ENCODE measurements around the gene ST3GAL3. TPM values are rescaled to one million over a fixed set of nuclear protein-coding genes. Genes with fewer than 3 reads are reported as not detected.

The ST3GAL3 gene
- total RNA-seq, 1 donor: 16.8 TPM

DNA sequence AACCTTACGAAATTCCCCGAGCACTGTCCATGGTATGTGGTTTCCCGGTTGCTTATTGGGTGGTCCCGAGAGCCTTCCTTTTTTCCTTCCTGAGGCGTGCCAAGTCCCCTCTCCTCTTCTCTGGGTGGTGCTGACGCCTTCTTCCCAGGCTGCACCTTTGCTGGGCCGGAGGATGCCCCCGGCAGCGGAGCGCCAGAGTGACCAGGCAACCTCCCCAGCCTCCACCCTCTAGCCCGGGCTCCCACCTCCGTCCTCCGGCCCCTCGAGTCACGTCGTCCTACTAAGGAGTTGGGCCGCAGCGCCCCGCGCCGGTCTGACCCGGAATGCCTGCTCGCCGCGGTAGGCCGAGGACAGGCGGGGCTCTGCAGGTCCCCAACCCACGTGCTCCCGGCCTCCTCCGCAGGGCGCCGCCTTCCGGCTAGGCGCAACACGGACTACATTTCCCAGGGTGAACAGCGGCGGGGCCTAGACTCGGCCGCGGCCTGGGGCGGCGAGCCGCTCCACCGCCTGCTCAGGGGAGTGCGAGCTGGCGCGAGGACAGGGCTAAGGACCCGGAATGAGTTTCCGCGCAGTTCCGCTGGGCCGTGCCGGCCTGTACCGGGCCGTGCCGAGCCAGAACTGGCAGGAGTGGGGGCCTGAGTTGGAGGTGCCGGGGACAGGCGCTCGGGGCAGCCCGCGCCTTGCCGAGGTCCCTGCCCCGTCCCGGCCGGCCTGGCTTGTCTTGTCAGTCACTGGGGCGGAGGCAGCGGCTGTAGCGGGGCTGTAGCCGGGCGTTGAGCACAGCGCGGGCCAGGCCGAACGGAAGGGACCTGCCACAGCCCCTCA lies 239.1 kb downstream of the ST3GAL3 start, which contains the start of gene IPO13:
Gene IPO13, plus strand, starts transcription at position 715 of the 825 bp plus-strand sequence. CDS start 651 bp downstream, outside the sequence.
- TF ChIP-seq, protein P1, sequence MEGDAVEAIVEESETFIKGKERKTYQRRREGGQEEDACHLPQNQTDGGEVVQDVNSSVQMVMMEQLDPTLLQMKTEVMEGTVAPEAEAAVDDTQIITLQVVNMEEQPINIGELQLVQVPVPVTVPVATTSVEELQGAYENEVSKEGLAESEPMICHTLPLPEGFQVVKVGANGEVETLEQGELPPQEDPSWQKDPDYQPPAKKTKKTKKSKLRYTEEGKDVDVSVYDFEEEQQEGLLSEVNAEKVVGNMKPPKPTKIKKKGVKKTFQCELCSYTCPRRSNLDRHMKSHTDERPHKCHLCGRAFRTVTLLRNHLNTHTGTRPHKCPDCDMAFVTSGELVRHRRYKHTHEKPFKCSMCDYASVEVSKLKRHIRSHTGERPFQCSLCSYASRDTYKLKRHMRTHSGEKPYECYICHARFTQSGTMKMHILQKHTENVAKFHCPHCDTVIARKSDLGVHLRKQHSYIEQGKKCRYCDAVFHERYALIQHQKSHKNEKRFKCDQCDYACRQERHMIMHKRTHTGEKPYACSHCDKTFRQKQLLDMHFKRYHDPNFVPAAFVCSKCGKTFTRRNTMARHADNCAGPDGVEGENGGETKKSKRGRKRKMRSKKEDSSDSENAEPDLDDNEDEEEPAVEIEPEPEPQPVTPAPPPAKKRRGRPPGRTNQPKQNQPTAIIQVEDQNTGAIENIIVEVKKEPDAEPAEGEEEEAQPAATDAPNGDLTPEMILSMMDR (IDR thresholded peaks at IDR 0.05; ENCODE audit: insufficient read depth, low read depth, low read length): peak; percentile 56
- peak; percentile 96 for DNase-seq (ENCODE audit: low read depth)

GRCh38 chr1:43947061-43947873 lies 239.9 kb downstream of the ST3GAL3 start:
- TF ChIP-seq, protein P1 (IDR thresholded peaks at IDR 0.05; ENCODE audit: insufficient read depth, low read depth, low read length): no peak
- H3K4me3 ChIP-seq (ENCODE audit: low read depth, low read length): peak overlapping the region; percentile 82
- no peak for DNase-seq (ENCODE audit: low read depth)

More for the DNA sequence above, 239.1 kb downstream of the ST3GAL3 start, which contains the start of gene IPO13:
- peak within 1 kb of the TSS; percentile 82 for H3K4me3 ChIP-seq (ENCODE audit: low read depth, low read length)

- no peak for DNase-seq (ENCODE audit: low read depth)
- TF ChIP-seq, protein P1 (IDR thresholded peaks at IDR 0.05; ENCODE audit: insufficient read depth, low read depth, low read length): no peak
Observed at GRCh38 chr1:43947874-43948437, 240.6 kb downstream of the ST3GAL3 start.

DNA sequence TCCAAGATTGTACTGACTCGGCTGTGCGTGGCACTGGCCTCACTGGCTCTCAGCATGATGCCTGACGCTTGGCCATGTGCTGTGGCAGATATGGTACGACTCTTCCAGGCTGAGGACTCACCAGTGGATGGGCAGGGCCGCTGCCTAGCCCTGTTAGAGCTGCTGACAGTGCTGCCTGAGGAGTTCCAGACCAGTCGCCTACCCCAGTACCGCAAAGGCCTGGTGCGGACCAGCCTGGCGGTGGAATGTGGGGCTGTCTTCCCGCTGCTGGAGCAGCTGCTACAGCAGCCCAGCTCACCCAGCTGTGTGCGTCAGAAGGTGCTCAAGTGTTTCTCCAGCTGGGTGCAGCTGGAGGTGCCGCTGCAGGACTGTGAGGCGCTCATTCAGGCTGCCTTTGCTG lies 242.3 kb downstream of the ST3GAL3 start:
- DNase-seq (ENCODE audit: low read depth): peak; percentile 76

More at GRCh38 chr1:43947874-43948437, 240.6 kb downstream of the ST3GAL3 start:
- peak overlapping the region; percentile 82 for H3K4me3 ChIP-seq (ENCODE audit: low read depth, low read length)

GRCh38 chr1:43951021-43951985 lies 244.0 kb downstream of the ST3GAL3 start:
- no peak overlapping the region for H3K4me3 ChIP-seq (ENCODE audit: low read depth, low read length)
- DNase-seq (ENCODE audit: low read depth): no peak
- TF ChIP-seq, protein P1 (IDR thresholded peaks at IDR 0.05; ENCODE audit: insufficient read depth, low read depth, low read length): no peak

More for the DNA sequence above, 242.3 kb downstream of the ST3GAL3 start:
- no peak overlapping the region for H3K4me3 ChIP-seq (ENCODE audit: low read depth, low read length)
- TF ChIP-seq, protein P1 (IDR thresholded peaks at IDR 0.05; ENCODE audit: insufficient read depth, low read depth, low read length): no peak

All from fibroblast of villous mesenchyme (primary cell).